NOMO-1 treated with dmso at 0.1 percent for 144 hours (cell line): ENCODE results near the gene AGTR1.
"Not testable (repeated sequence)": the region's sequence is repeated elsewhere in the genome, so short reads cannot be mapped to it uniquely, and the experiment has no call there.

Experiments used
- DNase-seq: peaks from one replicate; lab custom pipeline; 2025; ENCODE audit not compliant: unreplicated experiment; lab: John Stamatoyannopoulos, UW

AGTR1 gene

DNA sequence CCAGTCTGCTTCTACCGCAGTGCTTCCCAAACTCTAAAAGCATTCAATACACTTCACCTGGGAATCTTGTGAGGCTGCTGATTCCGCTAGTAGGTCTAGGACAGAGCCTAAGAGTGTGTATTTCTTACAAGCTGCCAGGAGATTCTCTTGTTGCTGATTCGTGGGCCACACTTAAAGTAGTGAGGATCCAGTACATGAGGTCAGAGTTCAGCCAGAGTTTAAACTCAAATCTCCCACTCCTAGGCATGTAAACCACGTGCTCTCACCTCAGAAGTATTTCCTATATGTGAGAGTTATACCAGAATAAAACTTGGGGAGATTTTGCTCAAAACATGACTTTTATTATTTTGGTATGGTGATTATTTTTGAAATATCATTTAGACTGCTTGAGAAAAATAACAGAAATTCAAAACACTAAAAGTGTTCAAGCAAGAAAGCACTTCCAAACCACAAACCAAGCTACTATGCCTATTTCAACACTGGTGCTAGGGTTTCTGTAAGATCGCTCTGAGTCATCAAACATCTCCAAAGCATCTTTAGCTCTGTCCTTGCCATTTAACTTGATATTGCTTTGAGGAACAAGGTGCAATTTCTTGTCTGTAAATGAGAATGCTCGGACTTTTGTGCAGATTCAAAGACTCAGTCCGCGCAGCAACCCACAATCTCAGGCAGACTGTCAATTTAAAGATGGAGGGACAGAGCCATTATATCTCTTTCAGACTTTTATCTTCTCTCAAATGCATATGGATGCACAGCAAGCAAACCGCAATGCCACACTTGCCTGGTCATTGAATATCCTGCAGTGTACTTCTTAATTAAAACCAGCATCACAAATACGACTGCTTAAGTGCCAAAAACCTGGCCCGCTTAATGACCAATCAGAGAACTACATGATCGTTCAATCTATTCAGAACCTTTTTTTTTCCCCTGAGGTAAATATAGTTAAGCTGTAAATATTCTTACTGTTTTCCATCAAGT, 59.8 kb downstream of the AGTR1 start:
- peak; percentile 93 for DNase-seq

GRCh38 chr3:148758303-148758884, 60.7 kb downstream of the AGTR1 start:
- no peak for DNase-seq

DNA sequence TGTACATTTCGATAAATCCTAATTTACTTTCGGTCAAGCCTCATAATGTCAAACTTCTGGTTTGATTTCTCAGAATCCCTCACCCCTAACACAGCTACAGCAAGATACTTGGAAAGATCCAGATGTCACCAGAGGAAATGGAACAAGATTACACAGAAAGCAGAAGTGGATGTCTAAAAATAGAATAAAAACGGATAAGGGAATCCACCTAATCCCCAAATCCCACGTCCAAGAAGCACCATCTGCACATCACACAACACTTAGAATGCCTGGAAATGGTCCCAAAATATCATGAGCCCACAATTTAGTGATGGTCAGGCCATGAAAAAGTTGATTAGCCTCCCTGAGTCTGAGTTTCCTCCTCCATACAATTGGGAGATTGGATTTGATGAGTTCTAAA, 61.7 kb downstream of the AGTR1 start:
- DNase-seq: no peak

GRCh38 chr3:148763156-148763680, 65.5 kb downstream of the AGTR1 start:
- DNase-seq: no peak

GRCh38 chr3:148763986-148764935, 66.6 kb downstream of the AGTR1 start:
- DNase-seq: no peak

- DNase-seq: no peak
Observed at GRCh38 chr3:148772361-148772760, 74.7 kb downstream of the AGTR1 start.

GRCh38 chr3:148772835-148773234, 75.1 kb downstream of the AGTR1 start:
- DNase-seq: no peak

- DNase-seq: no peak
Observed at GRCh38 chr3:148773805-148774204, 76.1 kb downstream of the AGTR1 start.

DNA sequence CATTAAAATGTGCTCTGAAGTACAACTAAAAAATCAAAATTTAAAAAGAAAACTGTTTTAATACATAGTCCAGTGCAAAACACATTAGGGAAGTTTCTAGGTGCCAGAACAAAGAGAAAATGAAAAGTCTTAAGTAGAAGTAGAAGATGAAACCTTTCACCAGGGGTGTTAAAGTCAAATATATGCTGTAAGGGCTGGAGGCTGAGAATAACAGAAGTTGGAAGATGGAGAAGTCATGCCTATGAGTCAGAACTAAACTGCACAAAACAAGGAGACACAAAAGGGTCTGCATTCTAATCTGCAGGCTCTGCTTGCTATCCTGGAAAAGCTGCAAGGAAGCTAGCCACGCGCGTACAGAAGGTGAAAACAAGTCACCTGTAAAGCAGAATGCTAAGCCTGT, 81.2 kb downstream of the AGTR1 start:
- no peak for DNase-seq

- DNase-seq: not testable (repeated sequence)
Observed at GRCh38 chr3:148785026-148785425, 87.3 kb downstream of the AGTR1 start.

- DNase-seq: not testable (repeated sequence)
Observed at GRCh38 chr3:148786159-148786558, 88.5 kb downstream of the AGTR1 start.

DNA sequence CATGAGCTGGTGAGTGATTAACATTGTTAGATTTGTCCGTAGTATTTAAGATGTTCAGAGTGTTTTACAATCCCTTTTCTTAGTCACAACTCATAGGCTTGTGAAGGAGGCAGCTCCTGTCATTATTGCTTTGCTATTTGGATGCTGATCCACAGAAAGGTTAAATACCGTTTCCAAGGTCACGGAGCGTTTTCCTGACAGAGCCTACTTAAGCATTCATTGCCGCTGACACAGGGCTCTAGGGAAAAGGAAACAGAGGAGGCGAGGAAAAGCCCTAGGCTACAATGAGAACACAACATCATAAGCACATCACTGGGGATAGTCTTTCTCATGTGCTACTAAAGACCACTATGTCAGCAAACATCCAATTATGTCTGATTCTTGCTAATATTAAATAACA, 91.4 kb downstream of the AGTR1 start:
- no peak for DNase-seq

GRCh38 chr3:148789906-148790305, 92.2 kb downstream of the AGTR1 start:
- no peak for DNase-seq

GRCh38 chr3:148790370-148790769, 92.7 kb downstream of the AGTR1 start:
- DNase-seq: no peak

- no peak for DNase-seq
Observed at GRCh38 chr3:148790851-148791735, 93.4 kb downstream of the AGTR1 start.

DNA sequence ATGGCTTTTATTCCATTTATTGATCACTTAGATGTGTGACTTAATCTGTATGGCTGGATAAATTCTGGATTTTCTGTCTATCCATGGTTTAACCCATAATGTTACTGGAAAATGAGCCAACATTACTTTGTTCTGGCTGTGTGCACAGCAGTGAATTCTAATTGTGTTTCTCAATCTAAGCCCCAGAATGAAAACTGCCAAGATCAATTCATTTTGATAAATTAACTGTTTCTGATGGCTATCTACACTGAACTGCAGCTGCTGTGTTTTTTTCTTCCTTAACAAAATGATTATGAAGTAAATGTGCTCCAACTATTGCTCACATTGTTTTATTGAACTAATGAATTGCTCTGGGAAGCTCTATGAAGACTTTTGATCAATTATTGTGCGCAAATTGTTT, 94.2 kb downstream of the AGTR1 start:
- no peak for DNase-seq

- no peak for DNase-seq
Observed at GRCh38 chr3:148792516-148792915, 94.8 kb downstream of the AGTR1 start.
